Measurements from ENCODE around the gene TMEM145.

The TMEM145 gene

GRCh38 chr19:42316223-42317211, 3.4 kb downstream of the TMEM145 start:
- peak overlapping the region; percentile 99 for H2AFZ ChIP-seq (ENCODE audit: low read depth, low read length)
- no peaks in the 10 kb centered on the region for H3K9me3 ChIP-seq (ENCODE audit: insufficient read depth, low read length)
- peak overlapping the region; percentile 65 for H3K9ac ChIP-seq (ENCODE audit: low read length)
- no peaks in the 10 kb centered on the region for H4K20me1 ChIP-seq (ENCODE audit: insufficient read depth, low read length)
- peak overlapping the region; percentile 70 for H3K4me3 ChIP-seq (ENCODE audit: low read length)
- no peaks in the 10 kb centered on the region for H3K27me3 ChIP-seq (ENCODE audit: low read depth, low read length)
- no peaks in the 10 kb centered on the region for H3K79me2 ChIP-seq (ENCODE audit: low read length)
- H3K4me2 ChIP-seq (ENCODE audit: low read length): peak overlapping the region; percentile 92
- TF ChIP-seq CTCF (IDR thresholded peaks at IDR 0.05; ENCODE audit: low read depth, low read length) (no peak), EZH2phosphoT487 (IDR thresholded peaks at IDR 0.05; ENCODE audit: low read depth) (no peak)
- H3K36me3 ChIP-seq (replicated peaks; ENCODE audit: low read depth, low read length): no peaks in the 10 kb centered on the region
- peaks cover 25% of the 10 kb centered on the region for H3K4me1 ChIP-seq (ENCODE audit: low read length)
- peak overlapping the region; percentile 29 for H3K27ac ChIP-seq (ENCODE audit: low read length)

- Histone ChIP-seq H3K79me2 (ENCODE audit: low read length) (no peaks in the 10 kb centered on the region), H3K9me3 (ENCODE audit: insufficient read depth, low read length) (no peaks in the 10 kb centered on the region), H3K4me3 (ENCODE audit: low read length) (peak overlapping the region; percentile 70), H3K27me3 (ENCODE audit: low read depth, low read length) (no peaks in the 10 kb centered on the region), H3K36me3 (replicated peaks; ENCODE audit: low read depth, low read length) (no peaks in the 10 kb centered on the region), H3K4me1 (ENCODE audit: low read length) (peaks cover 23% of the 10 kb centered on the region), H3K27ac (ENCODE audit: low read length) (peak overlapping the region; percentile 29; the same call in 1 of the 2 replicates), H3K9ac (ENCODE audit: low read length) (peak overlapping the region; percentile 65; the same call in 1 of the 2 replicates), H4K20me1 (ENCODE audit: insufficient read depth, low read length) (no peaks in the 10 kb centered on the region), H2AFZ (ENCODE audit: low read depth, low read length) (no peak overlapping the region), H3K4me2 (ENCODE audit: low read length) (peak overlapping the region; percentile 92)
- TF ChIP-seq EZH2phosphoT487 (IDR thresholded peaks at IDR 0.05; ENCODE audit: low read depth) (no peak), CTCF (IDR thresholded peaks at IDR 0.05; ENCODE audit: low read depth, low read length) (no peak)
Observed at GRCh38 chr19:42317535-42317934, 4.4 kb downstream of the TMEM145 start.

- Histone ChIP-seq H3K36me3 (replicated peaks; ENCODE audit: low read depth, low read length) (no peaks in the 10 kb centered on the region), H3K4me2 (ENCODE audit: low read length) (no peak overlapping the region), H2AFZ (ENCODE audit: low read depth, low read length) (no peak overlapping the region), H3K27me3 (ENCODE audit: low read depth, low read length) (no peaks in the 10 kb centered on the region), H3K4me1 (ENCODE audit: low read length) (peaks cover 15% of the 10 kb centered on the region), H3K9ac (ENCODE audit: low read length) (no peak overlapping the region), H3K27ac (ENCODE audit: low read length) (no peak overlapping the region), H4K20me1 (ENCODE audit: insufficient read depth, low read length) (0 out of 2 replicates have a peak, but pooled peaks cover 2% of the 10 kb centered on the region), H3K79me2 (ENCODE audit: low read length) (peaks cover 18% of the 10 kb centered on the region), H3K9me3 (ENCODE audit: insufficient read depth, low read length) (no peaks in the 10 kb centered on the region), H3K4me3 (ENCODE audit: low read length) (no peak overlapping the region)
- TF ChIP-seq EZH2phosphoT487 (IDR thresholded peaks at IDR 0.05; ENCODE audit: low read depth) (no peak), CTCF (IDR thresholded peaks at IDR 0.05; ENCODE audit: low read depth, low read length) (no peak)
Observed at GRCh38 chr19:42322305-42322704, 9.2 kb downstream of the TMEM145 start.

GRCh38 chr19:42323473-42323851, 10.4 kb downstream of the TMEM145 start:
- H3K4me1 ChIP-seq (ENCODE audit: low read length): peaks cover 11% of the 10 kb centered on the region
- no peak overlapping the region for H3K4me3 ChIP-seq (ENCODE audit: low read length)
- no peaks in the 10 kb centered on the region for H3K9me3 ChIP-seq (ENCODE audit: insufficient read depth, low read length)
- H3K4me2 ChIP-seq (ENCODE audit: low read length): no peak overlapping the region
- no peak overlapping the region for H3K9ac ChIP-seq (ENCODE audit: low read length)
- H3K36me3 ChIP-seq (replicated peaks; ENCODE audit: low read depth, low read length): no peaks in the 10 kb centered on the region
- TF ChIP-seq CTCF (IDR thresholded peaks at IDR 0.05; ENCODE audit: low read depth, low read length) (no peak), EZH2phosphoT487 (IDR thresholded peaks at IDR 0.05; ENCODE audit: low read depth) (no peak)
- no peaks in the 10 kb centered on the region for H3K27me3 ChIP-seq (ENCODE audit: low read depth, low read length)
- H3K27ac ChIP-seq (ENCODE audit: low read length): no peak overlapping the region
- 0 out of 2 replicates have a peak, but pooled peaks cover 2% of the 10 kb centered on the region for H4K20me1 ChIP-seq (ENCODE audit: insufficient read depth, low read length)
- no peak overlapping the region for H2AFZ ChIP-seq (ENCODE audit: low read depth, low read length)
- peaks cover 24% of the 10 kb centered on the region for H3K79me2 ChIP-seq (ENCODE audit: low read length)

Measured in OCI-LY3 (cell line).